Endothelial cell of umbilical vein (primary cell): ENCODE data around the gene ANKS1B. TPM values are rescaled to one million over a fixed set of nuclear protein-coding genes. Genes with fewer than 3 reads are reported as not detected.
"Not testable (repeated sequence)": the region's sequence is repeated elsewhere in the genome, so short reads cannot be mapped to it uniquely, and the experiment has no call there.

Experiments used
- BruUV-seq: library from RNA; stranded (reverse); fragments of 400-500 nt; replicated peaks from 2 replicates; lab custom pipeline; 2021; lab: Mats Ljungman, UMichigan
- CTCF ChIA-PET: fragments of 300-600, 350-600 bp; sonication (Branson Sonifier 250); formaldehyde crosslinking; loops from one replicate; lab custom pipeline; 2021; ENCODE audit warnings: antibody characterized with exemption, inconsistent platforms; lab: Charles Lee
- POLR2A ChIA-PET: fragments of 300-600, 350-600 bp; sonication (Branson Sonifier 250); formaldehyde crosslinking; loops from one replicate; lab custom pipeline; 2021; ENCODE audit warnings: antibody characterized with exemption, inconsistent platforms; lab: Charles Lee
- DNase-seq: peaks from one replicate; pipeline ENCODE4 v3.0.0-alpha.2; 2011; ENCODE audit warnings: low read depth, low spot score
- FAIRE-seq: peaks from 2 replicates; lab custom pipeline; 2011; peaks lifted over from hg19 to GRCh38; lab: Jason Lieb, UNC
- H2AFZ ChIP-seq: 2 replicates; pipeline ENCODE4 v1.6.0; 2012; ENCODE audit warnings: low read depth, low read length, control low read depth, inconsistent platforms
- H3K27ac ChIP-seq: 2 replicates; pipeline ENCODE4 v1.5.1; 2011; ENCODE audit warnings: low read depth, mild to moderate bottlenecking, control low read depth, low read length, moderate library complexity; ENCODE audit not compliant: insufficient read depth
- H3K27me3 ChIP-seq, 2 experiments: 2 replicates each; pipeline versions ENCODE4 v1.6.0 to v1.6.1; 2011; ENCODE audit warnings: low read length in 2 of 2, mixed read lengths in 1 of 2; ENCODE audit not compliant: control insufficient read depth in 2 of 2, insufficient read depth in 2 of 2
- H3K36me3 ChIP-seq, 2 experiments: 2 replicates in 1 of 2; 3 replicates in 1 of 2; pipeline ENCODE4 v1.5.1; 2011; ENCODE audit warnings: low read length in 2 of 2, mild to moderate bottlenecking in 1 of 2, moderate library complexity in 1 of 2; ENCODE audit not compliant: control insufficient read depth in 2 of 2, insufficient read depth in 2 of 2; ENCODE audit errors: extremely low read depth in 1 of 2
- H3K4me1 ChIP-seq: 3 replicates; pipeline ENCODE4 v1.5.1; 2011; ENCODE audit warnings: mild to moderate bottlenecking, low read length; ENCODE audit not compliant: control insufficient read depth, insufficient read depth; ENCODE audit errors: extremely low read depth
- H3K4me2 ChIP-seq: 2 replicates; pipeline ENCODE4 v1.6.1; 2011; ENCODE audit warnings: low read length, control low read depth, mixed read lengths; ENCODE audit not compliant: insufficient read depth
- H3K4me3 ChIP-seq, 3 experiments: fragments of 200-600 bp in 1 of 3; sonication (generic), shearing (Covaris generic) in 1 of 3; replicated peaks in 1 of 3; 2 replicates each; pipeline ENCODE4 v1.5.1; 2011 to 2016; ENCODE audit warnings: control low read depth in 3 of 3, low read length in 3 of 3, mild to moderate bottlenecking in 2 of 3, inconsistent platforms in 1 of 3, low read depth in 1 of 3, moderate library complexity in 1 of 3; ENCODE audit not compliant: insufficient read depth in 1 of 3
- H3K79me2 ChIP-seq: 2 replicates; pipeline ENCODE4 v1.6.0; 2012; ENCODE audit warnings: low read length, inconsistent platforms; ENCODE audit not compliant: control insufficient read depth, insufficient read depth
- H3K9ac ChIP-seq: replicated peaks from 2 replicates; pipeline ENCODE3; 2011; ENCODE audit warnings: low read length, control low read depth; ENCODE audit not compliant: insufficient read depth; ENCODE audit errors: extremely low read depth
- H3K9me1 ChIP-seq: replicated peaks from 3 replicates; pipeline ENCODE4 v1.6.0; 2011; ENCODE audit warnings: mild to moderate bottlenecking, low read length; ENCODE audit not compliant: control insufficient read depth, insufficient read depth; ENCODE audit errors: extremely low read depth
- H3K9me3 ChIP-seq: replicated peaks from 2 replicates; pipeline ENCODE4 v1.5.1; 2012; ENCODE audit warnings: low read length, inconsistent platforms; ENCODE audit not compliant: control insufficient read depth, insufficient read depth
- H4K20me1 ChIP-seq: replicated peaks from 2 replicates; pipeline ENCODE3; 2011; ENCODE audit warnings: mild to moderate bottlenecking, low read length; ENCODE audit not compliant: control insufficient read depth, insufficient read depth; ENCODE audit errors: extremely low read depth
- EZH2 ChIP-seq: IDR thresholded peaks from 2 replicates; pipeline ENCODE4 v1.6.1; 2012; ENCODE audit warnings: borderline replicate concordance, low read depth, mild to moderate bottlenecking, moderate library complexity, low read length, inconsistent platforms; ENCODE audit not compliant: severe bottlenecking
- FOS ChIP-seq: IDR thresholded peaks from 2 replicates; pipeline ENCODE4 v1.6.1; 2011; ENCODE audit warnings: mild to moderate bottlenecking, low read length, moderate library complexity, borderline replicate concordance; ENCODE audit not compliant: insufficient read depth
- GATA2 ChIP-seq: IDR thresholded peaks from 2 replicates; pipeline ENCODE4 v1.7.0; 2011; ENCODE audit warnings: low read depth, mild to moderate bottlenecking, moderate library complexity, mixed read lengths, low read length; ENCODE audit not compliant: insufficient read length, insufficient read depth
- JUN ChIP-seq: IDR thresholded peaks from 2 replicates; pipeline ENCODE4 v1.6.1; 2011; ENCODE audit warnings: borderline replicate concordance, low read depth; ENCODE audit not compliant: insufficient read length, insufficient read depth
- MYC ChIP-seq: IDR thresholded peaks from one replicate; pipeline ENCODE4 v1.6.1; 2011; ENCODE audit warnings: mild to moderate bottlenecking, low read depth, low read length
- POLR2A ChIP-seq: IDR thresholded peaks from 2 replicates; pipeline ENCODE4 v1.6.1; 2012; ENCODE audit warnings: low read depth, mild to moderate bottlenecking, control low read depth, low read length
- POLR2AphosphoS5 ChIP-seq: IDR thresholded peaks from 2 replicates; pipeline ENCODE4 v1.6.1; 2012; ENCODE audit warnings: low read depth, mild to moderate bottlenecking, control low read depth, low read length, moderate library complexity; ENCODE audit not compliant: insufficient read depth
- dilution Hi-C: fragments of 300-500 bp; cut with MboI; formaldehyde crosslinking; loops from one replicate; pipeline ENCODE4 v1.15.0; 2019; ENCODE audit warnings: low sequenced_read_pairs; ENCODE audit not compliant: extremely low pct_ligation_motif_present
- intact Hi-C: fragments of 100-400 bp; cut with micrococcal nuclease; formaldehyde crosslinking; loops from one replicate; pipeline ENCODE4 v1.10.0; 2022
- polyA plus RNA-seq, 4 experiments: library from polyadenylated mRNA; depleted of rRNA in 3 of 4; stranded (reverse) in 3 of 4; unstranded in 1 of 4; fragments of >200 nt; gene quantifications; 2 replicates each; pipeline versions ENCODE4 v1.2.1 to v1.2.3, GENCODE V29; 2011 to 2012; ENCODE audit warnings: missing spikeins in 1 of 4
- total RNA-seq: library from RNA; stranded (reverse); gene quantifications from 2 replicates; pipeline ENCODE4 v1.2.3, GENCODE V29; 2021
- TF ChIP-seq, protein P1 (sequence below), 2 donors: IDR thresholded peaks; 1 replicate in 1 of 2; 2 replicates in 1 of 2; pipeline ENCODE4 v1.5.1; 2011; ENCODE audit warnings: low read length in 2 of 2, mild to moderate bottlenecking in 2 of 2, moderate library complexity in 2 of 2, control low read depth in 1 of 2, inconsistent platforms in 1 of 2, low read depth in 1 of 2; ENCODE audit not compliant: insufficient read depth in 1 of 2; ENCODE audit errors: extremely low read depth in 1 of 2
- TF ChIP-seq, protein P2 (sequence below): IDR thresholded peaks from 2 replicates; pipeline ENCODE4 v1.6.1; 2011; ENCODE audit not compliant: insufficient read depth, insufficient read length

The ANKS1B gene
- total and polyA plus RNA-seq, 2 donors (not counting 3 experiments of a cell fraction or from before 2014, with no cell fraction given): 0.15 to 0.38 TPM

DNA sequence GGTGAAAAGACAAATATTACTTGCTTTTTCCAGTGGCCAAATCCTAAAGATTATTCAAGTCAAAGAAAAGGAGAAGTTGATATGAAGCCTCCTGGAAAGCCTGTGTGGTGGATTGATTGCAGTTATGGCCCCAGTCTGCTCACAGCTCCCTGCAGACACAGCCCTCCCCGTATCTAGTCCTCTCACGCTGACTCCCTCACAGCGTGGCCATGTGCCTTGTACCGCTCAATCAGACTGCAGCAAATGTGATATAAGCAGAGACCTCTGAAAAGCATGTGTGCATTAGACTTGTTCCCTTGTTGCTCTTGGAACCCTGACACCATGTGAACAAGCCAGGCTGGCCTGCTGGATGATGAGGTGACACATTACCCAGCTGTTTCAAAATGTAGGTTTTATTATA is 735.2 kb downstream of the ANKS1B start:
- no peaks in the 10 kb centered on the region for H3K4me1 ChIP-seq
- TF ChIP-seq JUN (no peak), MYC (no peak), POLR2AphosphoS5 (no peak), FOS (no peak), GATA2 (no peak), POLR2A (no peak), EZH2 (no peak)
- TF ChIP-seq, protein P1, sequence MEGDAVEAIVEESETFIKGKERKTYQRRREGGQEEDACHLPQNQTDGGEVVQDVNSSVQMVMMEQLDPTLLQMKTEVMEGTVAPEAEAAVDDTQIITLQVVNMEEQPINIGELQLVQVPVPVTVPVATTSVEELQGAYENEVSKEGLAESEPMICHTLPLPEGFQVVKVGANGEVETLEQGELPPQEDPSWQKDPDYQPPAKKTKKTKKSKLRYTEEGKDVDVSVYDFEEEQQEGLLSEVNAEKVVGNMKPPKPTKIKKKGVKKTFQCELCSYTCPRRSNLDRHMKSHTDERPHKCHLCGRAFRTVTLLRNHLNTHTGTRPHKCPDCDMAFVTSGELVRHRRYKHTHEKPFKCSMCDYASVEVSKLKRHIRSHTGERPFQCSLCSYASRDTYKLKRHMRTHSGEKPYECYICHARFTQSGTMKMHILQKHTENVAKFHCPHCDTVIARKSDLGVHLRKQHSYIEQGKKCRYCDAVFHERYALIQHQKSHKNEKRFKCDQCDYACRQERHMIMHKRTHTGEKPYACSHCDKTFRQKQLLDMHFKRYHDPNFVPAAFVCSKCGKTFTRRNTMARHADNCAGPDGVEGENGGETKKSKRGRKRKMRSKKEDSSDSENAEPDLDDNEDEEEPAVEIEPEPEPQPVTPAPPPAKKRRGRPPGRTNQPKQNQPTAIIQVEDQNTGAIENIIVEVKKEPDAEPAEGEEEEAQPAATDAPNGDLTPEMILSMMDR (IDR thresholded peaks at IDR 0.05; ENCODE audit: extremely low read depth in 1 of 2, insufficient read depth in 1 of 2, low read depth in 1 of 2, low read length in 2 of 2): no peak
- TF ChIP-seq, protein P2, sequence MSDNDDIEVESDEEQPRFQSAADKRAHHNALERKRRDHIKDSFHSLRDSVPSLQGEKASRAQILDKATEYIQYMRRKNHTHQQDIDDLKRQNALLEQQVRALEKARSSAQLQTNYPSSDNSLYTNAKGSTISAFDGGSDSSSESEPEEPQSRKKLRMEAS: no peak
- no peak for FAIRE-seq
- no peaks in the 10 kb centered on the region for H3K36me3 ChIP-seq
- H3K4me2 ChIP-seq: no peak overlapping the region
- H3K27me3 ChIP-seq: no peaks in the 10 kb centered on the region
- H3K9me3 ChIP-seq: no peaks in the 10 kb centered on the region
- H3K9ac ChIP-seq: no peak overlapping the region
- no peak overlapping the region for H2AFZ ChIP-seq
- H3K79me2 ChIP-seq: no peaks in the 10 kb centered on the region
- no peak for DNase-seq
- POLR2A ChIA-PET: no interaction called here
- CTCF ChIA-PET: no interaction called here
- H4K20me1 ChIP-seq: no peaks in the 10 kb centered on the region
- BruUV-seq: no TSS peak
- intact Hi-C loops (no loop called here), dilution Hi-C loops (no loop called here)
- no peak overlapping the region for H3K4me3 ChIP-seq
- no peak overlapping the region for H3K27ac ChIP-seq
- H3K9me1 ChIP-seq: no peaks in the 10 kb centered on the region

DNA sequence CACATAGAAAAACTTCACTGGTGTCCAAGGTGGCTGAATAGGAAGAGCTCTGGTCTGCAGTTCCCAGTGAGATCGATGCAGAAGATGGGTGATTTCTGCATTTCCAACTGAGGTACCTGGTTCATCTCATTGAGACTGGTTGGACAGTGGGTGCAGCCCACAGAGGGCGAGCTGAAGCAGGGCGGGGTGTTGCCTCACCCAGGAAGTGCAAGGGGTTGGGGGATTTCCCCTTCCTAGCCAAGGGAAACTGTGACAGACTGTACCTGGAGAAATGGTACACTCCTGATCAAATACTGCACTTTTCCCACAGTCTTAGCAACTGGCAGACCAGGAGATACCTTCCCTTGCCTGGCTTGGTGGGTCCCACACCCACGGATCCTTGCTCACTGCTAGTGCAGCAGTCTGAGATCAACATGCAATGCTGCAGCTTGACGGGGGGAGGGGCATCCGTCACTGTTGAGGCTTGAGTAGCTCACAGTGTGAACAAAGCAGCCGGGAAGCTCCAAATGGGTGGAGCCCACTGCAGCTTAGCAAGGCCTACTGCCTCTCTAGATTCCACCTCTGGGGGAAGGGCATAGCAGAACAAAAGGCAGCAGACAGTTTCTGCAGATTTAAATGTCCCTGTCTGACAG is 746.7 kb downstream of the ANKS1B start:
- H3K27me3 ChIP-seq, H3K9me1 ChIP-seq, H3K4me3 ChIP-seq, dilution Hi-C loops, BruUV-seq, POLR2A ChIA-PET, intact Hi-C loops, H3K4me1 ChIP-seq, H4K20me1 ChIP-seq, DNase-seq, H3K79me2 ChIP-seq, H3K4me2 ChIP-seq, H2AFZ ChIP-seq, H3K36me3 ChIP-seq, H3K9me3 ChIP-seq, CTCF ChIA-PET, FAIRE-seq, H3K9ac ChIP-seq, H3K27ac ChIP-seq: not testable (repeated sequence)
